GM12878 (cell line): ENCODE results near the gene COX5A.

Experiments used
- ATF3 ChIP-seq: IDR thresholded peaks from 2 replicates; pipeline ENCODE4 v1.6.1; 2011; ENCODE audit warnings: low read depth, mild to moderate bottlenecking, low read length, moderate library complexity, borderline replicate concordance; ENCODE audit errors: extremely low read depth
- BHLHE40 ChIP-seq, 2 experiments: fragments of 450-650 bp in 1 of 2; IDR thresholded peaks; 2 replicates each; pipeline ENCODE4 v1.6.1; 2011 to 2017; ENCODE audit warnings: low read depth in 2 of 2, borderline replicate concordance in 1 of 2, improper control_type of control experiment in 1 of 2, low read length in 1 of 2, mild to moderate bottlenecking in 1 of 2
- BRCA1 ChIP-seq: IDR thresholded peaks from 2 replicates; pipeline ENCODE4 v1.6.1; 2011; ENCODE audit warnings: low read depth, low read length, improper control_type of control experiment
- CTCF ChIP-seq, 3 experiments: IDR thresholded peaks in 2 of 3; conservative IDR thresholded peaks in 1 of 3; 2 replicates each; pipeline ENCODE4 v1.5.1; 2011; ENCODE audit warnings: low read depth in 3 of 3, low read length in 3 of 3, mild to moderate bottlenecking in 3 of 3, control low read depth in 2 of 3, moderate library complexity in 2 of 3, inconsistent platforms in 1 of 3, mixed read lengths in 1 of 3; ENCODE audit not compliant: control insufficient read depth in 2 of 3, insufficient read depth in 1 of 3; ENCODE audit errors: extremely low read depth in 1 of 3
- EZH2 ChIP-seq: IDR thresholded peaks from 2 replicates; pipeline ENCODE4 v1.6.1; 2012; ENCODE audit warnings: low read depth, mild to moderate bottlenecking, control low read depth, inconsistent platforms, low read length, borderline replicate concordance; ENCODE audit not compliant: control insufficient read depth
- IKZF1 ChIP-seq: fragments of 450-650 bp; conservative IDR thresholded peaks from 2 replicates; pipeline ENCODE4 v1.6.1; 2017; ENCODE audit warnings: antibody characterized with exemption, mild to moderate bottlenecking
- JUNB ChIP-seq: IDR thresholded peaks from 2 replicates; pipeline ENCODE4 v1.6.1; 2016; ENCODE audit warnings: antibody characterized with exemption, mild to moderate bottlenecking
- PAX5 ChIP-seq: IDR thresholded peaks from 2 replicates; pipeline ENCODE4 v1.6.1; 2011; ENCODE audit warnings: low read depth, low read length, borderline replicate concordance
- POLR2AphosphoS5 ChIP-seq: IDR thresholded peaks from 2 replicates; pipeline ENCODE4 v1.6.1; 2011; ENCODE audit warnings: mild to moderate bottlenecking, low read length, inconsistent platforms
- RB1 ChIP-seq: fragments of 450-650 bp; formaldehyde crosslinking; IDR thresholded peaks from 2 replicates; pipeline ENCODE4 v1.6.1; 2017; ENCODE audit warnings: mild to moderate bottlenecking, borderline replicate concordance
- RBBP5 ChIP-seq: fragments of 200-600 bp; sonication (generic); conservative IDR thresholded peaks from 2 replicates; pipeline ENCODE4 v1.6.1; 2016
- SMC3 ChIP-seq: IDR thresholded peaks from 2 replicates; pipeline ENCODE4 v1.6.1; 2011; ENCODE audit warnings: low read length, improper control_type of control experiment, borderline replicate concordance
- TAF1 ChIP-seq: IDR thresholded peaks from 2 replicates; pipeline ENCODE4 v1.6.1; 2011; ENCODE audit warnings: mild to moderate bottlenecking, low read depth, low read length, borderline replicate concordance
- TARDBP ChIP-seq: IDR thresholded peaks from 2 replicates; pipeline ENCODE4 v1.6.1; 2016; ENCODE audit warnings: borderline replicate concordance

GRCh38 chr15:74967670-74968069, 29.8 kb upstream of the COX5A start:
- TF ChIP-seq CTCF (IDR thresholded peaks at IDR 0.05 in 2 of 3, conservative IDR thresholded peaks at IDR 0.05 in 1 of 3; ENCODE audit: control insufficient read depth in 2 of 3, extremely low read depth in 1 of 3, insufficient read depth in 1 of 3, low read depth in 3 of 3, low read length in 3 of 3) (no peak), TARDBP (no peak), JUNB (no peak), RBBP5 (no peak), EZH2 (no peak), BHLHE40 (IDR thresholded peaks at IDR 0.05; ENCODE audit: borderline replicate concordance in 1 of 2, low read depth in 2 of 2, low read length in 1 of 2) (no peak), ATF3 (no peak), RB1 (no peak), IKZF1 (no peak), SMC3 (no peak), TAF1 (no peak), PAX5 (no peak), BRCA1 (no peak), POLR2AphosphoS5 (no peak)
